DMS53 treated with DMSO at 0.1 percent for 48 hours (cell line): ENCODE results near the gene SPIC.
"Not testable (repeated sequence)": the region's sequence is repeated elsewhere in the genome, so short reads cannot be mapped to it uniquely, and the experiment has no call there.

Experiments used
- DNase-seq: peaks from one replicate; lab custom pipeline; 2025; ENCODE audit not compliant: unreplicated experiment; lab: John Stamatoyannopoulos, UW

SPIC gene

GRCh38 chr12:101474711-101475386, at the start of gene SPIC:
Gene SPIC (plus strand): TSS chr12:101475336. CDS start chr12:101476905, 1,569 bp downstream.
- no peak for DNase-seq

DNA sequence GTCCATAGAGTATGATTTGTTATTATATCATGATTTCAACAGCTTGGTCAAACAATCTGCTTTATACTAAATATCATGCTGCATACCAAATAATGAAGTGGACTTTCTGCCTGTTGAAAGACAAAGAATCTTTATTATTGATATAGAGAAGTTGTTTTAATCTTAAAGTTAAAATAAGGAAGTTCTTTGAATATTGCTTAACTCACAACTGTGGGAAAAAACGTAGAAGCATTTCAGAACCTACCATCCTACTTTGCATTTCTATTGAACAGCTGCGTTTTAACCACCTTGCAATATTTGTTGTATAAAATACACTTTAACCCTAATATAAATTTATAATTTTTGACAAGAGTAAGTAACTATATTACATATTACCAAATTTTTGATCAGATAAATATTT, 44.7 kb upstream of the SPIC start:
- no peak for DNase-seq

DNA sequence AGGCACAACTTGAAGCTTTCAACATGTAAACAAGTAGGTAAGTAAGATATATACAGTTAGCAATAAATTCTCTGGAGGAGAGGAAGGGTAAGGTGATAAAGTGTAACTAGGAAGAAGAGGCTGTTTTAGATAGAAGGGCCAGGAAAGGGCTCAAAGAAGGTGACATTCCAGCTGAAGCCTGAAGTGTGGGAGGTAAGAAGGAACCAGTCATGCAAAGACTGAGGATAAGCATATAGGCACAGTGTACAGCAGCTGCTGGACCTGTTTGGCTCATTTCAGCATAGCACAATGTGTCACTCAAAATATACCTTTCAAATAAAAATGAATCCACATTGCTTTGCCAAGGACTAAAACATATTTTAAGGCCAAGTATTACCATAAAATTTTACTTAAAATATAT, 39.0 kb upstream of the SPIC start:
- DNase-seq: no peak

GRCh38 chr12:101439236-101439635, 35.9 kb upstream of the SPIC start:
- no peak for DNase-seq

- no peak for DNase-seq
Measured at GRCh38 chr12:101441461-101442224, 33.5 kb upstream of the SPIC start.

GRCh38 chr12:101455685-101456084, 19.5 kb upstream of the SPIC start:
- DNase-seq: no peak

DNA sequence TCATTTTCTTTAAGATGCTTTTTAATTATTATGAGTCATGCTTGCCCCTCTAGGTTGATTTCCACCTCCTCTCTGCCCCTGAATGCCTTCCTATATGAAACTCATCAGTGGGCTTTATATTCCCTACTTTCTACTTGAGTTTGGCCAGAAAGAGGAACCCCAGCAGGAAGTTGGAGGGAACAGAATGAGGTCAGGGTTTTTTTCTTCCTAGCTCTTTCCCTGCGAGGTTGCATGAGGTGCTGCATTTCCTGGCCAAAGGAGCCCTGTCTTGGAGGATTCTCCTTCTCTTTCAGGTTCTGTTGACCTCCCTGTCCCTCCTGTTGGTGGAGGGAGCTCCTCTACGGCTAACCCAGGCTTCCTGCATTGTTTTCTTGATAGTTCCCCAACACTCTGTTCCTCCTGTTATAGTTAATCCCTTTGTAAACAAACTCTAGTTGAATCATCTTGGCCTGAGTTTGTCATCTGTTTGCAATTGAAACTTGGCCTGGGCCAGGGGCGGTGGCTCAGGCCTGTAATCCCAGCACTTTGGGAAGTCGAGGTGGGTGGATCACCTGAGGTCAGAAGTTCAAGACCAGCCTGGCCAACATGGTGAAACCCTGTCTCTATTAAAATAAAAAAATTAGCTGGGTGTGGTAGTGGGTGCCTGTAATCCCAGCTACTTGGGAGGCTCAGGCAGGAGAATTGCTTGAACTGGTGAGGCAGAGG, 15.3 kb upstream of the SPIC start:
- peak; percentile 91 for DNase-seq

GRCh38 chr12:101468948-101469347, 6.2 kb upstream of the SPIC start:
- DNase-seq: no peak

DNA sequence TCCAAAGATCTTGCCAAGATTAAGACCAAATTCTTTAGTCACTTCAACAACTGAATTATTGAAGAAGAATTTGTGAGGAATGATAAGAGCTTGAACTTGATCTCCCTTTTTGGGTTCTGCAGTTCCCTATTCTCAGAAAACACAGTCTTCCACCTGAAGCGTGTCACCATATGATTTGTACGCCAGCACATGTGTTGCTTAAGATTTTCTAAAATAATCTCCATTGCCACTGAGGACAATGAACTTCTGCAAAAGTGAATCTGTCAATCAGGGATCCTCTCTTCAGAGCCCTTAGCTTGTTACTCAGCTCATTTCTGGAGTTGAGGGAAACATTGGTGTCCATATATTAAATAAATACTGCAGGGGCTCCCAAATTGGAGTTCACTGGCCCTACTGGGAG, 4.2 kb upstream of the SPIC start:
- DNase-seq: no peak

GRCh38 chr12:101471878-101472277, 3.3 kb upstream of the SPIC start:
- DNase-seq: not testable (repeated sequence)

- DNase-seq: no peak
Measured at GRCh38 chr12:101474248-101474647, 888 bp upstream of the SPIC start.

DNA sequence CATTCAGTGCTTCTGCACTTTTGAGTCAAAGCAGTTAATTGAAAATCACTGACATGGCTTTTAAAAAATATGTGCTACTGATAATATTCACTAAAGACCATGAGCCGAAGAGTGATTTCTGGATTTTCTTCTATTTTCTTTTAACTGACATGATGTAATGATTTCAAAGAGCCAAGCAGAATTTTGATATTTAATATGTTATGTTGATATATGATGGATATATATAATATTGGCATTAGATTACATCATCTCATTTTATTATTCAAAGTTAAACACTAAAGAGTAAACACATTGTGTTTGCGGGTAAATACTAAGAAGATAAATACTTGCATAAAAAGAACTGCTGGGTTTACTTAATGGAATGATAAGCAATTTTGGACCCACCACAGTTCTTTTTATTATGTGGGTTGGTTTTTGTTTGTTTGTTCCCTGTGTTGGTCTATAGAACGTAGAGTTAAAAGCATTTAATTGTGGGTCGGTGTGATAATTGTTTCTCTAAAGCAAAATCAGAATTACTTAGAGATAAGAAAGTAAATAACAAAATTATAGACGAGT, 692 bp downstream of the SPIC start:
- no peak for DNase-seq

DNA sequence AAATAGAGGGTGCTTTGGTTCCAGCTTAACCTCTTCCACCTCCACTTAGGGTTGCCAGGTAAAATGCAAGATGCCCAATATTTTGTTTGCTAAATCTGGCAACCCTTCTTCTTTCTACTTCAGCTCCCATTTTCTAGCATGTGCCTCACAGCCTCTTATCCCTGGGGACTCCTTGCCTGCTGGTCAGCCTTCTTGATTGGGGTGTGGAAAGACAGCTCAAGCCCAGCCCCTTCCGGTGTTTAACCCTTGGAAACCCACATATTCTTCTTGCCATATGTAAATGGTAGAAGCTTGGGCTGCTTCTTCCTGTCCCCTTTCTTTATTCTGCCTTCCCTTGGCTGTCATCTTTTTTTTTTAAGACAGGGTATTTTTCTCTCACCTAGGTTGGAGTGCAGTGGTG, 5.7 kb downstream of the SPIC start:
- no peak for DNase-seq

DNA sequence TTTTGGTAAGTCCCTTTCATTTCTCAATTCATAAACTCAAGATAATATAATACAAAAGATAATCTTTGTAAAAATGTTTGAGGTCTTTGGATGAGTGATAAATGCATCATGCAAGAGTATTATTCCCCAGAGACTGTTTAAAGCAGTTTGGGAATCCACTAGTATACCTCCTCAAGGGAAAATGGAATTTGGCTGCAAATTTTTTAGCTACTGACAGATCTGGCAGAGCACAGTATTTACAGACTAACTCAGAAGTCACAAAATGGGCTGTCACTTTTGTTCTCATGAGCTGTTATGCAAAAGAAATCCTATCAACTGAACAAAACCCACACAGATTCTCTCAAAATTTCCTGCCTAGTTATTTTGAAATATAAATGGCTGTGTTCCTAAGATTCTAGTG, 9.9 kb downstream of the SPIC start:
- no peak for DNase-seq

DNA sequence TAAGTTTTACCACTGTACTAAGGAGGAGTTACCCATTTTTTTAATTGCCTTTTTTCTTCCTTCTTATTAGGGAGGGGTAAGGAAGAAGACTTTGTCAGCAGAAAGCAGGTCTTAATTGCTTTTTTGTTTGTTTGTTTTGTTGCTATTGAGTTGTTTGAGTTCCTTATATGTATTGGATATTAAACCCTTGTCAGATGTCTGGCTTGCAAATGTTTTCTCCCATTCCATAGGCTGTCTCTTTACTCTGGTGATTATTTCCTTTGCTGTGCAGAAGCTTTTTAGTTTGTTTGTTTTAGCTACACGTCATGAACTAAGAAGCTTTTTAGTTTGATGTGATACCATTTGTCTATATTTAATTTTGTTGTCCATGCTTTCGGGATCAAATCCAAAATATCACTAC, 13.3 kb downstream of the SPIC start:
- no peak for DNase-seq

GRCh38 chr12:101490286-101490920, 15.3 kb downstream of the SPIC start:
- peak; percentile 64 for DNase-seq

- DNase-seq: no peak
Measured at GRCh38 chr12:101491329-101491728, 16.2 kb downstream of the SPIC start.

- DNase-seq: no peak
Measured at GRCh38 chr12:101493556-101493955, 18.4 kb downstream of the SPIC start.

GRCh38 chr12:101498252-101498651, 23.1 kb downstream of the SPIC start:
- DNase-seq: no peak

GRCh38 chr12:101501410-101501995, 26.4 kb downstream of the SPIC start:
- DNase-seq: no peak

- DNase-seq: no peak
Measured at GRCh38 chr12:101521136-101521535, 46.0 kb downstream of the SPIC start.
